Measurements from ENCODE around the gene NUDT14.

DNA sequence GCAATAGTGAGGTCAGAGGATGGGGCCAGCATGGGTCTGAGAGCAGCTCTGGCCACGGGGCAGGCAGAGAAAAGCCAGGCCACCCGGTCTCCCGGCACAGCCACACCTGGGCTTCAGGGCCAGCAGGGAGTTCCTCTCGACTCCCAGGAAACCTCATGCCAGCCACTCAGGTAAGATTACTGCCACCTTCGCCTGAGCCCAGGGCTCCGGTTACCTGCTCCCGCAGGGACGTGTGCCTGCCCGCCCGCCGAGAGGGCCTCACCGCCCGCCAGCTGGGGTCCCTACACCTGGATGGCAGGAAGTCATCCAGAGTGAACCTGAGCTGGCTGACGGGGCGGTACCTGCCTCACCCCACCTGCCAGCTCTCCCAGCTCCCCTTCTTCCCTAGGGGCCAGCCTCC, 19.8 kb downstream of the NUDT14 start:
- TF ChIP-seq, protein P1, sequence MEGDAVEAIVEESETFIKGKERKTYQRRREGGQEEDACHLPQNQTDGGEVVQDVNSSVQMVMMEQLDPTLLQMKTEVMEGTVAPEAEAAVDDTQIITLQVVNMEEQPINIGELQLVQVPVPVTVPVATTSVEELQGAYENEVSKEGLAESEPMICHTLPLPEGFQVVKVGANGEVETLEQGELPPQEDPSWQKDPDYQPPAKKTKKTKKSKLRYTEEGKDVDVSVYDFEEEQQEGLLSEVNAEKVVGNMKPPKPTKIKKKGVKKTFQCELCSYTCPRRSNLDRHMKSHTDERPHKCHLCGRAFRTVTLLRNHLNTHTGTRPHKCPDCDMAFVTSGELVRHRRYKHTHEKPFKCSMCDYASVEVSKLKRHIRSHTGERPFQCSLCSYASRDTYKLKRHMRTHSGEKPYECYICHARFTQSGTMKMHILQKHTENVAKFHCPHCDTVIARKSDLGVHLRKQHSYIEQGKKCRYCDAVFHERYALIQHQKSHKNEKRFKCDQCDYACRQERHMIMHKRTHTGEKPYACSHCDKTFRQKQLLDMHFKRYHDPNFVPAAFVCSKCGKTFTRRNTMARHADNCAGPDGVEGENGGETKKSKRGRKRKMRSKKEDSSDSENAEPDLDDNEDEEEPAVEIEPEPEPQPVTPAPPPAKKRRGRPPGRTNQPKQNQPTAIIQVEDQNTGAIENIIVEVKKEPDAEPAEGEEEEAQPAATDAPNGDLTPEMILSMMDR (IDR thresholded peaks at IDR 0.05), result no peak
- no peak for TF ChIP-seq EP300 (IDR thresholded peaks at IDR 0.05)
